Cortex of kidney (tissue), 1 donor: ENCODE measurements around the gene PRICKLE2.

ENCODE experiments used
- DNase-seq: peaks from one replicate; lab custom pipeline; 2025; lab: John Stamatoyannopoulos, UW

Gene PRICKLE2

DNA sequence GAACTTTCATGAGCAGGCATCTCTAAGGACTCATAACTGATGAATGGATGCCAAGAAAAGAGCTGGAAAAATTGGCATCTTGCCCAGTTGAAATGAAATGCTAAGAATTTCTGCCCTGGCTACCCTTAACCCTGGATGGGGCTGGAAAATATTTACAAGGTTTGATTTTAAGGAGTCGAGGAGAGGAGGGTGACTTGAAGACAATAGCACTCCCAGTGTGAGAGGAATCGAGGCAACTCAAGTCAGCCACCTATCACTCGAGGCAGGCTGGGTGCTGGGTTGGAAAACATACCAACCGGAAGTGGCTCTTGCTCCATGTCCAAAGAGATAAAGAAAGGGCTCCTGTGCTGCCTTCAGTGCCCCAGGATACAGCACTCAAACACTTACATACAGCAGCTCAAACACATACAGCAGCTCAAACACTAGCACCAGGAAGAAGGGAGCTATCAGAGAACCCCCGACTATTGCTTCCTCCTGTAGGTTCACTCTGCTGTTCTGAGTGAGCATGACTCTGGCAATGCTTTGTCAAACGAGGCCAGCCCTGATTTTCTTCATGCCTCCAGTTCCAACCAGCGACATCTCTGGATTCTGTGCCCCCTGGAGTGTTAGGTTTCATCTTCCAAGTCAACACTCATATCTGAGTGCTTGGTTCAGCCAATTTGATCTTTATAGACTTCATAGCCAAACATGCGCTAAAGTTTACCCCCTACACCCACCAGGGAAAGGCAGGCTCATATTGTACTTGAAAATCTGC lies 4.9 kb downstream of the PRICKLE2 start:
- no peak for DNase-seq

DNA sequence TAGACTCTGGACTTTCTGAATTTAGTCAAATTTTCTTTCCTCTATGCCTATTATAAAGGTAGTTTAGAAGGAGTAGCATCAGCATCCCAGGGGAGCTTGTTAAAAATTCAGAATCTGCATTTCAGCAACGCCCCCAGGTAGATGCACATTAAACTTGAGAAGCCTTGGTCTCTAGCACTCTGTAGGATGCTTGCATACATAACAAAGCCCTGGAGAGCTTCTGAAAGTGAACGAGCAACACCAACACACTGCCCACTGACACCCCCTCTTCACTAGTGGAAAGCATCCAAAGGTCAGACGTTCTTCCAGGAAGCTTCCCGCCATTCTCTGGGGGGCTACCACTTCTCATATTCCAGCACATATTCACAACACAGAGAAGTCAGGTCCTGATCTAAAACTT lies 6.5 kb downstream of the PRICKLE2 start:
- DNase-seq: no peak

DNA sequence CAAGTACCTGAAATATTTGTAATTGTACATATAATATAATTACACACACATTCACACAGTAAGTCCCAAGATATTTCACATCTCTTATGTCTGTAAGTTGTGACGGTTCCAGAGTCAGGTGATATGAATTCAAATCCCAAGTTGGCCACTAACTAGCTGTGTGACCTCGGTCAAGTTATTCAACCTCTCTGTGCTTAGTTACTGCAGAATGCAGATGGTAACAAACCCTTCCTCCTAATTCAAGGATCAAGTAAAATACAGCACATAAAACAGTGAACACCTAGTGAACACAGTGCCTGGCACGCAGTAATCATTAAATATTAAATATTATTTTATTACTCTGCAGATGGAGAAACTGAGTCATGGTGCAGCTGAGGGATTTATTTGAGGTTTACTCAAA lies 6.9 kb downstream of the PRICKLE2 start:
- no peak for DNase-seq

DNA sequence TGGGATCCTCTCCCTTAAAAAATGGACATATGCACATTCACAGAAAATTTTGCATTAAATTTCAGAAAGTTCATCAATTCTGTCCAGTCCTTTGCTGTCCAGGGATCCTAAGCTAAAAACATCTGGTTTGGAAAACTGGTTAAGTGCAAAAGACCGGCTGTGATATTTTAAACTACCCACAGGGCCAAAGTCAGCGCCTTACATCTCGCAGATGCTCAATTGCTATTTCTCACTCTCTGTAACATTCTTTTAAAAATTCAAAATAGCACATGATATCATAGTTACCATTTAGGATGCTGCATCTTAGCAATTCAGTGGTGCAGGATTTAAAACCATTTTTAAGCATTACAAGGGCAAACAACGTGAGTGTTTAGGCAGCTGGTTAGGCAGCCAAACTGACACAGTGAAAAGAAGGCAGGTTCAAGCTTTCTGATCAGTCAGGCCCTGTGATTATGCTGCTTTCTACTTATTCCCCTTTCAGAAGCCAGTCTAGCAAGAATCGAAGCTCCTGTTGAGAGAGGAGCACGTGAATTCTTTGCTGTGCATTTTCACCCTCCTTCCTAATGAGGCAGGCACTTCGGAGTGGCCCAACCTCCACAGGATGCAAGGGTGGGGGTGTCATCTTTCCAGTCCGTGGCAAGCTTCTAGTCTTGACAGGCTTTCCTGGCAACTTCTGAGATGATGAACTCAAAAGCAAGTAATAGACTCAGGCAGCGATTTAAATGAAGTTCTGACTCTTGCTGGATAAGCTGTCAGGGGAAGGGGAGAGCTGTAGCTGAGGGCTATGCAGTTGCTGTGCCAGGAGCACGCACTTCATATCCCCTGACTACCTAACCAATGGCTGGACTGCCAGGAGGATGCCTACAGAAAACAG lies 8.8 kb downstream of the PRICKLE2 start:
- DNase-seq: no peak

DNA sequence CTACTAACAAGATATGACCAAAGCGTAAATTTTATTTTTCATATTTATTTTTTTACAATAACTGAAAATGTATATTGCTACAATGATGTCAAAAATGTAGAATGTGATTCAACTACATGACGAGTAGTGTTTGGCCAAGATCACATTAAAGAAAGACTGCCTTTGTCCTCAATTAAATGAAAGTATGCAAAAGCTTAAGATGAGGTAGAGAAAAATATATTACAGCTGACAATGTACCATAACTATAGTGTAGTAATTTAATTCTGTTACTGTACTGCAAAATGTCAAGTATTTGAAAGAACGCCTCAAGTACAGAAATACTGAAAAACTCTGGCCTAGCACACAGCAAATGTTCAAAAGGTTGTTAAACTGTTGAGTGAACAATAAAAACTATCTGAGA lies 9.7 kb downstream of the PRICKLE2 start:
- DNase-seq: no peak

DNA sequence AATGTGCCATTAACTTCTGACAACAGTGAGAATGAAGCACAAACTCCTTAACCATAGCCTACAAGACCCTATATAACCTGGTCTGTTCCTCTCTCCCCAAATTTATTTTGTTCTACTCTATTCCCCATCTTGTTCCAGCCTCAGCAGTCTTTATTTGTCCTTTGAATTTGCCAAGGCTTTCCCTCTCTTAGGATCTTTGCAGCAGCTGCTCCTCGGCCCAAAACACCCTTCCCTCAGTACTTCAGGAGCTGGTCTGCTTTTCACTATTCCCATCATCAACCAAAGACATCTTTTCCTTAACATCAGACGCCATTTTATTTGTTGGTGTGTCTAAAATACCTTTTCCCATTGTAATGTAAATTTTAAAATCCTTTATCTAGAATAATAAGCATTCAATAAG lies 10.2 kb downstream of the PRICKLE2 start:
- DNase-seq: no peak

DNA sequence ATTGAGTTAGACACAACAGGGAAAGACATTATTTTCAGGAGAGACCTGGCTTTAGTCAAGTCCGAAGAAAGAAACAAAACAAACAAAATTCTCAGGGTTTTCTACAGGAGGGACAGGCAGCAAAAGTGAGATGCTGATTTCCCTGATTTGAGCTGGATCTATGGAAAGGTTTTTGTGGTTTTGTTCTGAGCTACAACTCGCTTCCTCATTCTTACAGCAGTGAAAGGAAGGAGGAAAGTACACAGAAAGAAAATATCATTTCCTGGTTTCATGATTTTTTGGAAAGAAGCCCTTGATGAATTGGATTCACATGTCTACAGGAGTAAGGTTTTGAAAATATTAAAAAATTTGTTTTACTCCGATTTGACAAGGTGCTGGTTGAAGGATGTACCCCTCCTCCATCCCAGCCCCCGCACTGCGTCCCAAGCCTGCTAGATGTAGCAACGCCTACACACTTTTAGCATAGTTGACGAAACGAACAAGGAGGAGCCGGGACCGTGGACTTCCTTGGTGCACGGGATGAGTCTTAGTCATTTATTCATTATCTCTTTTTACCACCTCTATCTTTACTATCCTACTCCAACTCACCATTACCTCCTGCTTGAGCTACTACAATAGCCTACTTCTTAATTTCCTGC lies 10.8 kb downstream of the PRICKLE2 start:
- no peak for DNase-seq

DNA sequence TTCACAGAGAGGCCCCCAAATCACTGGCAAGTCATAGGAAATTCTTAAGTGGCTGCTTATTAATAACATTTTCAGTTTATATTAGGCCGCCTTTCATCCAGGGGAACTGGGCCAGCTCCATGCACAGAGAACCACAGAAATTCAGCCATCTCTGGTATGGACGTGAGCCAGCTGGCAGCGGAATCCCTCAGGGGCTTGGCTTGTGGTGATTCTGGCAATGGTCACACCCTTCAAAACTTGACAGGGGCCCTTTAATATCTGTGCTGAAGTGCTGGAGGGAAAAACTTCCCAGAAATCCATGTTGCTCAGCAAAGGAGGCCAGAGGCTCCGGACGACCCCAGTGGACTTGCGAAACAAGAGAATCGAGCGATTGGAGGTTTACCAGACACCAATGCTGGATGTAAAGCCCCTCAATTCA lies 11.3 kb downstream of the PRICKLE2 start:
- DNase-seq: no peak

DNA sequence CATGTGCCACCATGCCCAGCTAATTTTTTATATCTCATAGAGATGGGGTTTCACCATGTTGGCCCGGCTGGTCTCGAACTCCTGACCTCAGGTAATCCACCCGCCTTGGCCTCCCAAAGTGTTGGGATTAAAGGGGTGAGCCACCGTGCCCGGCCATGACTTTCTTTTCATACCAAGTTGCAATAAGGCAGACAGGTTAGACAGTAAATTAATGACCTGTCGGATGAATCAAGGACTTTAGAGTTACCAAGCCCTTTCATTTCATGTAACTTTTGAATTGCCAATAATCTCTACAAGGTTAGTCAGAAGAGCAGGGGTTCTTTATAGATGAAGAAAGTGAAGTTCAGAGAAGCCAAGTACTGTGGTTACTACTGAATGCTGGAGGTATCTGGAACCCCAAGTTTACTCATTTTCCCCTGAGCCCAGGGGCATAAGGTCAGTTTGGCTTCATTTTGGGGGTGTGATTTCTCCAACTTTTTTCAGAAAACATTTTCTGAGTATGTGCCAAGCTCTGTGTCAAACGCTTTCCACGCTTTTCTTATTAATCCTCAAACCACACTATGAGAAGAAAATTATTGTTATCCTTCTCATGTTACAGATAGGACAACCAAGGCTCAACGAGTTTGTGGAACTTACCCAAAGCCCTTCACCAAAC lies 11.9 kb downstream of the PRICKLE2 start:
- DNase-seq: no peak

DNA sequence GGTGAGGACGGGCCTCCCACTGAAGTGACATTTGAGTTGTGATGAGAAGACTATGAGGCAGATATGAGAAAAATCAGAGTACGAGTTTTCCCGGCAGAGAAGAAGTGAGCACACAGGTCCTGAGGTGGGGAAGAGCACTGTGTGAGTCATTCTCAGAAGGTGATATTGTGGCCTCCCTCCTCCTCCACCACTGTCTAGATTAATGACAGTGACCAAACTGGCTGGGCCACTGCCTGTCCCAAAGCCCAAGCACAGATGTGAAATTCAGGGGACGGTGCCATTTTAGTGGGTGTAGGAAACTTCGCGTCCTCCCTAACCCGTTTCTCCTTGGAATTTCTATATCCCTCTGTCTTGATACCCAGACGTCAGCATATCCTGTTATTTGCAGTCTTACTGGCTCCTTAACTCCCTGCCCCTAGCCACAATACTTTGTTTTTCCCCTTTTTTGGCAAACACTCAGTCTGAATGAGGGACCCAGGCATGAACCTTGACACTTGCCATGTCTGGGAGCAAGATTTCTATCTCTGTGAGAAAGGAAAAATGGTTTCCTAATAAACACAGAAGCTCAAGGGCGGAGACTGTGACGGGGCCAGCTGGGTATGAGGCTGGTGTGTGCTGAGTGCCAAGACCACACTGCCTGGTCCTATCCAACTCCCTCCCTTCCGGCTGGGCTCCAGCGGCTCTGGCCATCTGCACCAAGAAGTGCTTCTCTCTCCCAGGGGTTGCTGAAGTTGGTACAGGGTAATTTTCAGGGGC lies 15.2 kb downstream of the PRICKLE2 start:
- DNase-seq: no peak

DNA sequence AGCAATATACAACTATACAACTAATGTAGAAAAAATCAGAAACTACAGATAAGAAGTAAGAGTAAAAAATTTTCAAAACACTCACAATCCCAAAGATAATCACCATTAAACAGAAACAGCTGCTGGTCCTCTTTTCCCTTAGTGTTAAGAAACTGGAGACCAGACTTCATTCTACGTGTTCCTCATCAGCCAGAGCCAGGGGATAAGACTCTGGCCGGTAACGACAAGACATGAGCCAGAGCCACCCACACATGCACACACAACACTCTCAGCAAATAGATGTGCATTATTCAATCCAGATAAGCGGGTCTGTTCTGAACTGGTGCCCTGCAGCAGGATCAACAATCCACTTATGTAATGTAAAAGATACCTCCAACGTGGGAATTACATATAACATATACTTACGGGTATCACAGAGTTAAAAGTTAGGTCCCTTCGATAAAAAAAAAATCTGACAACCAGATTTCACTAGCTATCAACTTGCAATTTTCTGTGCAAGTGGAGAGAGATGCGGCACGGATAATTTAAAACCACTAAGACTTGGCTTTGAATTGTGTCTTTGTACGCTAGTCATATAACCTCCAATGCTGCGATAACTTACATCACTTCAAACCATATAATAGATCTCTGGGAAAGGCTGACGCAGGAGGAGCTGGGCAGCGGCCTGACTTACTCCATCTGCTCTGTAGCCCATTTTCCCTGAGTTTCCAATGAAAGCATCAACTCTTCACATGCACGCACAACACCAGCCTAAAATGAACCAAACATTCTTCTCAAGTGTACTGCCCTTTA lies 17.8 kb downstream of the PRICKLE2 start:
- DNase-seq: no peak

DNA sequence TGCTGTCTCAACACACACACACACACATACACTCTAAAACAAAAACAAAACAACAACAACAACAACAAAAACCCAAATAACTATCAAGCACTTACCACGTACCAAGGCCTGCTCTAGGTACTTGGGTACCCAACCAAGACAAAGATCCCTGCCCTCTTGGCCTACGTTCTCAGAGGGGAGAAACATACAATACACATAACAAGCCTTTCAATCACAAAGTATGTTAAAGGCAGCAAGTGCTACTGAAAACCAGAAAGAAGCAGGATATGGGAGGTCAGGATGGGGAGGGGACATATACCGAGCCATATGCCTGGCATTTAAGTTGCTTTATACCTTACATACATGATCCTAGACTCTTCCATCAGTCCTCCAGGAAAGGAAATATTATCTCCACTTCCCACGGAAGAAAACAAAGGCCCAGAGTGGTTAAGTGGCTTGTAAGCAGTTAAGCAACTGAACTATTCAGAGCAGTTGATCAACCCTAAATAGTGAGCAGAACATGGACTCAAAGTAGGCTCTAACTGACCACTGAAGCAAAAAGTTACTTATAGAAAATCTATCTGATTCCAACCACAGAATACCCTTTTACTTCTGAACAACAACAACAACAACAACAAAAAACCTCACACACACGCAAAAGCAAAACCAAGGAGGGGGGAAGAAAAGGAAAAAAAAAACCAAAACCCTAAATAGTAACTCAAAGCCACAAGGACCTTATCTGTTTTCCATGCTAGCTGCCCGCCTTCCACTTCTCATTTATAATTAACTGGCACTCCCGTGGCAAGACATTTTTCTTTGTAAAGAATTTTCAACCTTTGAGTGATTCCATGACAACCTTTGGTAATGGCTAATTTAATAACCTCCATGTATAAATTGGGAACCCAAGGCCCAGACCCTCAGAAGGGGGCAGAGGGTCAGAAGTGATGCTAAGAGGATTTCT lies 21.0 kb downstream of the PRICKLE2 start:
- no peak for DNase-seq

DNA sequence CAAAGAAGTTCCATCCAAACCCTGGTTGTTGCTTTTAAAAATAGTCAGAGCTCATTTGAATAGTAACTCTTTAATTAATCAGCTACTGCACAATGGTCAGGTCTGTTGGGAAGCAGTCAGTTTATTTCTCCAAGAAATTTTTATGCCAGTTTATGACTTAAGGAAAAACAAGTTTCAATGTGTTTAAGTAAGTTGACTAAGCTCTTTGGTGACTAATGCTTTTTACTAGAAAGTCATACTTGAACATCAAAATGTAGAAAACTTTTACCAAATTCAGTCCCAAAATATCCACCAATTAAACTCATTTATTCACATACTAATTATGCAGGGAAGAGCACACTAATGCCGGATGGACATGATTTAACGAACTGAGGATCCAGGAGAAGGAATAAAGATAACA lies 22.1 kb downstream of the PRICKLE2 start:
- no peak for DNase-seq

DNA sequence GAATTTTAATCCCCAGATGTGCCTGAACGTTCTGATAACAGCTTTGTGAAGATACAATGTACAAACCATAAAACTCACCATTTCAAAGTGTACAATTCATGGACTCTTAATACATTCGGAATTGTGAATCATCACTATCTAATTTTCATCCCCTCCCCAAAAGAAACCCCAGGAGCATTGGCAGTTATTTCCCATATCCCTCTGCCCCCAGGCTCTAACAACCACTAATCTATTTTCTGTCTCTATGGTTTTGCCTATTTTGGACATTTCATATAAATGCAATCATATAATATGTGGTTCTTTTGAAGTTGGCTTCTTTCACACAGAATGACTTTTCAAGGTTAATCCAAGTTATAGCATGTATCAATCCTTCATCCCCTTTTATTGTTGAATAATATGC lies 25.3 kb downstream of the PRICKLE2 start:
- no peak for DNase-seq

DNA sequence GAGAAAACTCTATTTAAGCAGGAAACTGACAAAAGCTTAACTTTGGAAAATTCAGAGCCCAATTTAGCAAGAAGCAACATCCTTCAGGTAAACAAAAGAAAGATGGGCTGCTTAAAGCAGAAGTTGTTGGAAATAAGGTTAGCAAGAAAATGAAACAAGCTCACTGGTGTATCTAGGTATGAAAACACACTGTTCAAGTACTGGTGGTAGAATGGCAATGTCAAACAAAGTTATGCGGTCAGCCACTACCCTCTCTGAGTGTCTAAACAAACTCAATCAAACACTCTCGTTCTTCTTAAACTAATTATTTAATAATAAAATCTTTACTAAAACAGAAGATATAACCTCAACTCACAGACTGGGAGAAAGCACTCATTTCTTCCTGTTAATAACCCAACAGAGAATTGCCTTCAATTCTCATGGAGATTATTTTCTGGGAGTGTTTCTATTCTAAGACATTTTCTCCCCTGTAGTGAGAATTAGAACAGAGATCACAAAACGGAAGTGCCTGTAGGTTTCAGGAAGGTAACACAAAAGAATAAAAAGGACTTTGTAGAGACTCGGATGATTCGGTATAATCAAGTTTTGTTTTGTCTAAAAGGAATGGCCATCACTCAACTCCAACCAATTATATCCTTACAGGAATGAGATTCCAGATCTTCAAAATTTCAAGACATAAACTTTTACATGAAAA lies 28.9 kb downstream of the PRICKLE2 start:
- DNase-seq: no peak

DNA sequence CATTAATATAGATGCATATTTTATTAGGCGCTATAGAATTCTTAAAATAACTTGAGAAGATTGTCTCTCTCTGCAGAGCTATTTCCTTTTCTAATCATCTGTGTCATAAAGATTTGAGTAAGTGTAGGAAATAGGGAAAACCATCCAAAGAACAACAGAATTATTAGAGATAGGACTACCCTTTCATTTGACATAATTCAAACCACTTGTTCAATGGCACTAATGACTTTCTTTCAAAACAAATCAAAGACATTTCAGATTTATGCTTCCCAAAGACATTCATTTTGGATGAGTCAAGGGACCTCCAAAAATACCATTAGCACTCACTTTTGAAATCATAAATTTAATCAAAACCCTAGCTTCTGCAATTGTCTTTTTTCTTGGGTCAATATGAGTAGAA lies 29.5 kb downstream of the PRICKLE2 start:
- DNase-seq: no peak

DNA sequence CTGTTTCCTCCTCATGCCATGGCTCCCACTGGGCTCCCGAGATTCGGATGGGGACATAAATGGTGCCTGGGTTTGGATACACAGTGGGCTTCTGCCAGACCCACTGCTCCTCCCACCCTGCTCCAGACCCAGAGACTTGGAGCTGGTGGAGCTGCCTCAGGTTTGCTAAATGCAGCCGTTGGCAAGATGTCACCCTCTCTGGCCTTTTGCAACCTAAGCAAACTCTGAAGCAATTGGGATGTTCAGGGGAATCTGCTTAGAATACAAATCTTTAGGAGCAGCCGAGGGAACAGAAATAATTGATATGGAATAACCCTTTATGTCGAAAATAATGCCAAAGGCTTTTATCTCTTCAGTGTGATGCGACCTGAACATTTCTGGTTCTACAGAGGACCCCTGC lies 33.4 kb downstream of the PRICKLE2 start:
- no peak for DNase-seq

DNA sequence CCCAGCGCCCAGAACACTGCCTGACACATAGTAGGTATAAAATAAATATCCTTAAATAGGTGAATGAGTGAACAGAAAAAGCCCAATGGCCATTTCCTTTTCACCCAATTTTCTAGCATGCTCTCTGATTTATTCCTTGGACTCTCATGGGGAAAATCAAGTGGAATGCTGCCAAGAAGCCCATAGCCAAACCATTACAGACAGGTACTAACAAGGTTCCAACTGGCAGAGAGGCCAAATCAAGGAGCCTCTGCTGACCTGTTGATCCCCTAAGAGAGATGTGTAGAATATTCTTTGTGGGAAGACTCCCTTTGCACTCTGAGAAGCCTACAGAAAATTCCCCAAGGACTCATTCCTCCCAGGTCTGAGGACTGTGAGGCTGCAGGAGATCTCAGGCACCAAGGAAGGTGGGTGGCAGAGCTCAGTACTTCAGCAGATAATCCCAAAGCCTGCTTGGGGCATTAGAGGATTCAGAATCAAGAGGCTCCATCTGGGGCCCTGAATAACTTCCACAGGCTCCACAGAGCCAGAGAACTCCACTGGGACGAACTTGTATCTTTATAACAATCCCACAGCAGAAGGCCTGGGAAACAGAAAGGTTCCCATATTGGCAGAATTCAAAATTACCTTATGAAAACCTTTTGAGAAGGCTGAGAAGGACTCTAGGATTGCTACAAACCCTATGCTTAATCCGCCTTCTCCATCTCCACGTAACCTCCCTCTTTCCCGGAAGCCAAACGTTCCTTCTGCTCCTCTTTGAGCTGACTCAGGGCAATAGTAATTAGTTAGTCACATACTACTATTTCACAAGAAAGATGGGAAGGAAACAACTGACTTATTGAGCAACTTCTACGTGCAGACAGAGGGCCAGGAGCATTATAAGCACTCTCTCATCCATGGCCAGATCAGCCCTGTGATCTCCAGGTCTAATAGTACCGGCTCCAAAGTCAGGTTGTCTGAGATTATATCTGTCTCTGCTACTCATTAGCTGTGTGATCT lies 34.5 kb downstream of the PRICKLE2 start:
- DNase-seq: no peak
